Measurements from ENCODE around the gene ENC1. TPM values are rescaled to one million over a fixed set of nuclear protein-coding genes. Genes with fewer than 3 reads are reported as not detected.

ENC1 gene
- total RNA-seq (2021; ENCODE audit: unreplicated experiment) (30.0 TPM), Bru-seq, nascent RNA (percentile 78 among the genes with signal in this experiment), BruChase-seq, experiment 1, labeled RNA remaining after a 6-hour chase (percentile 87 among the genes with signal in this experiment), BruChase-seq, experiment 2, labeled RNA remaining after a 2-hour chase (percentile 97 among the genes with signal in this experiment)
- 6.9 and 10.2 TPM in 2 replicates for polyA plus RNA-seq (2012)
- long read RNA-seq, full-length matches to known transcripts = 14 of 18 reads
- long read RNA-seq, partial matches to known transcripts = 1 of 18 reads
- long read RNA-seq, other reads (novel, unspliced or antisense) = 3 of 18 reads

- CTCF ChIA-PET = interaction anchor here (0.7 to 1.8 kb wide), 10 partner anchors 9 to 738 kb away, joined by 3 to 11 read pairs (median 3); no protein-coding TSS in a partner anchor
- RAD21 ChIA-PET (ENCODE audit: low non-redundant PET in 1 of 2, low total read pairs in 2 of 2, uncharacterized antibody in 2 of 2, unreplicated experiment in 2 of 2) = interaction anchor here (0.8 to 1.0 kb wide), 3 partner anchors 9 to 428 kb away, joined by 3 read pairs; no protein-coding TSS in a partner anchor
- Histone ChIP-seq H3K4me2 (ENCODE audit: low read length) (peak within 1 kb of the TSS; percentile 96), H3K9ac (ENCODE audit: low read length) (peak within 1 kb of the TSS; percentile 69), H3K27me3 (ENCODE audit: insufficient read depth, low read length) (no peaks in the 10 kb centered on the region), H3K4me1 (ENCODE audit: control insufficient read depth in 1 of 2, insufficient read depth in 2 of 2, low read length in 2 of 2) (peaks cover 51 to 58% of the 10 kb centered on the region in 2 experiments), H3K9me2 (ENCODE audit: insufficient read depth) (no peaks in the 10 kb centered on the region), H3K79me2 (ENCODE audit: insufficient read depth, low read length) (peaks cover 42% of the 10 kb centered on the region), H3K27ac (ENCODE audit: low read depth, low read length) (peak within 1 kb of the TSS; percentile 92), H4K20me1 (ENCODE audit: insufficient read depth) (peaks cover 5% of the 10 kb centered on the region; the same call in 1 of the 2 replicates), H2AFZ (ENCODE audit: low read depth, low read length, poor library complexity, severe bottlenecking) (peak within 1 kb of the TSS; percentile 84), H3K4me3 (replicated peaks in 1 of 2; ENCODE audit: low read depth in 1 of 2, low read length in 2 of 2) (peak within 1 kb of the TSS; percentile 69 to 82), H3K9me3 (ENCODE audit: control insufficient read depth in 1 of 2, insufficient read depth in 1 of 2, low read depth in 1 of 2, low read length in 2 of 2) (no peaks in the 10 kb centered on the region), H3K36me3 (ENCODE audit: control insufficient read depth in 1 of 2, insufficient read depth in 2 of 2, low read length in 2 of 2) (peaks cover 1 to 3% of the 10 kb centered on the region in 2 experiments; a peak in 2 of 4 replicates)
- DNase-seq (ENCODE audit: low read depth, low spot score) (peak; percentile 55), ATAC-seq (peak; percentile 78)
- intact Hi-C loops (cut with micrococcal nuclease) = loop anchor here (1.0 to 10.0 kb wide), 5 partner anchors 246 to 826 kb away; no protein-coding TSS in a partner anchor
- POLR2A ChIA-PET = interaction anchor here (0.6 to 2.0 kb wide), 8 partner anchors 8 to 1016 kb away, joined by 3 to 9 read pairs (median 3); no protein-coding TSS in a partner anchor
- BruUV-seq (replicated peaks) = no TSS peak
- TF ChIP-seq FOSL1 (IDR thresholded peaks at IDR 0.05; ENCODE audit: low read depth) (no peak), SRF (IDR thresholded peaks at IDR 0.05; ENCODE audit: low read depth) (no peak), EZH2phosphoT487 (IDR thresholded peaks at IDR 0.05; ENCODE audit: borderline replicate concordance) (no peak), POLR2AphosphoS5 (IDR thresholded peaks at IDR 0.05; ENCODE audit: low read depth, low read length) (peak; percentile 66), SP1 (IDR thresholded peaks at IDR 0.05; ENCODE audit: low read depth) (peak; percentile 41; the same call in 1 of the 2 replicates), ELF1 (IDR thresholded peaks at IDR 0.05; ENCODE audit: borderline replicate concordance, low read depth) (no peak), SIN3A (IDR thresholded peaks at IDR 0.05; ENCODE audit: low read depth) (peak; percentile 42), POLR2A (IDR thresholded peaks at IDR 0.05; ENCODE audit: borderline replicate concordance, extremely low read depth, insufficient read depth, insufficient read length) (peak; percentile 38), CTCF (IDR thresholded peaks at IDR 0.05 in 2 of 3, conservative IDR thresholded peaks at IDR 0.05 in 1 of 3; ENCODE audit: borderline replicate concordance in 1 of 3, insufficient read depth in 1 of 3, low read depth in 2 of 3, low read length in 2 of 3) (peak; percentile 15 to 35 (median 24); a peak in 3 of 6 replicates), ATF3 (IDR thresholded peaks at IDR 0.05) (no peak), ZFX (IDR thresholded peaks at IDR 0.05) (no peak), EZH2 (IDR thresholded peaks at IDR 0.05) (no peak), ZNF274 (IDR thresholded peaks at IDR 0.05; ENCODE audit: low read depth, low read length) (no peak), TCF7L2 (IDR thresholded peaks at IDR 0.05; ENCODE audit: borderline replicate concordance, extremely low read depth, insufficient read depth, insufficient read length) (peak; percentile 63), REST (IDR thresholded peaks at IDR 0.05; ENCODE audit: low read depth) (no peak), ZBTB33 (IDR thresholded peaks at IDR 0.05; ENCODE audit: extremely low read depth, insufficient replicate concordance, low read length) (no peak), CBX3 (IDR thresholded peaks at IDR 0.05; ENCODE audit: low read depth) (no peak; the same call in 1 of the 2 replicates)
Observed at GRCh38 chr5:74640450-74640953, at the start of gene ENC1. Gene ENC1, minus strand, starts transcription at chr5:74640728. Its CDS starts 4,243 bp downstream, at chr5:74636485.

Data from HCT116 (cell line).